Fibroblast of gingiva (primary cell): ENCODE results near the gene QRICH1.

Source experiments
- DNase-seq: peaks from one replicate; pipeline ENCODE4 v3.0.0-alpha.2; 2011; ENCODE audit warnings: low read depth

QRICH1 gene

DNA sequence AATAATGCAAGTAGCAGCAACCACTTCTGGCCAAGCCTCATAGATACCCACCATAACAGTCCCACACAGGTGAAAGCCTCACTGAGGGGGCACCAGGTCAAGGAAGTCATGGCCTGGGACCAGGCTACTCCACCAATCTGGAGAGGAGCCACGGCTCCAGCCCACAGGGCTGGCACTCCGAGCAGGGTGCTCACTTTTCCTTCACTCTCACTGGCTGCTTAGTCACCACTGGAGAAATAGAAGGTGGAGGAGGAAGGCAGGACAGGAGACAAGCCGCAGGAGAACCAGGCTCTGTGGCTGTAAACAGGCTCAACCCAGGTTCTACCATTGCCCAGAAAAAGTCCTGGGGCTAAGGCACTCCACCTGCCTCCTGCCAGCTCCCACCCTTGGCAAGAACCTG is 25.6 kb upstream of the QRICH1 start:
- no peak for DNase-seq

DNA sequence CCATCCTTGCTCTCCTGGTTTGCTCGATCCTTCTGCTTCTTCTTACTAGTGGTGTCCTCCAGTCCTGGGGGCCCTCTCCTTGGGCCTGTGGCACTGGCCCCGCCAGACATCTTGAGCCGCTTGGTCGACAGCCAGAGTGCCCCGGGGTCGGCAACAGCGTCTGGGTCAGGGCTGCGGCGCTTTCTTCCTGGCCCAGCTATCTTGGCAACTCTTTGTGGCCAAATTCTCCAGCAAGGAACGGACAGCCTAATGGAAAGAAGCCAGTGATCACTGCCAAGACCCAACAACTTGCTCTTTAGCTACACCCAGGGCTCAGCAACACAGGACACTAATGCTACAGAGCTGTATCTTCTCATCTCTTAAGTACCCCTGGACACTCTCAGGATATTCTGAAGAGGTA is 25.2 kb upstream of the QRICH1 start:
- DNase-seq = peak; percentile 21

DNA sequence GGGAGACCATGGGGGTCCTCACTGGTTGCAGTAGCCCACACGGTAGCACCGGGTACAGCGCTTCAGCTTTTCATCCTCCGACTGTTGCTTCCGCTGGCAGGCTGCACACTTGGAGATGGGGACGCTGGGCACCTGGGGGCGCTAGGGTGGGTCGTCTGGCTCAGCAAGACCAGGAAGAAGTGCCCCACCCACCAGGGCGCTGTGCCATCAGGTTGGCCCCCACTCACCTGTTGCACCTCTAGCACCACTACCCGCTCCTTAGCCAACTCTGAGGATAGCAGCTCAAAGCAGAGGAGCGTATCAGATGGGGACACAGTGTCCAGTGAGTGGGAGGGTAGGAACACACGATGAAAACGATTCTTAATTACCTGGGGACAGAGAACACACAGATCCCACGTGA is 18.4 kb upstream of the QRICH1 start:
- DNase-seq = no peak

DNA sequence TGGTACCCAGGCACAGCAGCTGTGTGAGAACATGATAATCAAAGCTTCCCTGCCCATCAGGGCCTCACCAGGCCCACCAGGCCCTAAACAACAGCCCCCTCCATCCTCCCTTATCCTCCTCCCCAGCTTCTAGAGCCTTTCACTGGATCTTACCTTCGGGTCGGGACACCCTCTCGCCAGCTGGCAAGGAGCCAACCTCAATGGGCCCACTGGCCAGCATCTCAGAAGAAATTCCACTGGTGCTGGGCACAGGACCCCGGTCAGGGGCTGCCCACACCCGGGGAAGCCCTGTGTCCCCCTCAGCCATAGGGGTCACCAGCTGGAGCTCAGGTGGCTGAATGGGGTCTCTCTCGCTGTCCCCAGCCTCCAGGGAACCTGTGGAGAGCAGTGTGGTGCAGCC is 17.5 kb upstream of the QRICH1 start:
- DNase-seq = no peak

DNA sequence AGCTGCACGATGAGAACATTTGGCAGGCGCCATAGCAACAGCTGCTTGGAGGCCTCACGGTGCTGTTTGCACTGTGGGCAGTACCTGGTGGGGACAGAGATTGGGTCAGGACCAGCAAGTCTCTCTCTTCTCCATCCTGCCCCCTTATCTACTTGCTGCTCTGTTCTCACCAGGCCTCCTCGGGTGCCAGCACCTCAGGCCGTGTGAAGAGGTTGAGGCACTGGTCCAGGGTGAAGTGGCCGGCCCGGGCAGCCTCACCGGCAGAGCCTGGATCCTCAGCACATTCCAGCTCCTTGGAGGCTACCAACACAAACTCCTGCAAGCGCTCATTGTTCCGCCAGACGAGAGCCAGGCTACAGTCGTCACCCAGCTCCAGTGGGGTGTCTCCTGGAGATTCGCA is 16.9 kb upstream of the QRICH1 start:
- DNase-seq = no peak

DNA sequence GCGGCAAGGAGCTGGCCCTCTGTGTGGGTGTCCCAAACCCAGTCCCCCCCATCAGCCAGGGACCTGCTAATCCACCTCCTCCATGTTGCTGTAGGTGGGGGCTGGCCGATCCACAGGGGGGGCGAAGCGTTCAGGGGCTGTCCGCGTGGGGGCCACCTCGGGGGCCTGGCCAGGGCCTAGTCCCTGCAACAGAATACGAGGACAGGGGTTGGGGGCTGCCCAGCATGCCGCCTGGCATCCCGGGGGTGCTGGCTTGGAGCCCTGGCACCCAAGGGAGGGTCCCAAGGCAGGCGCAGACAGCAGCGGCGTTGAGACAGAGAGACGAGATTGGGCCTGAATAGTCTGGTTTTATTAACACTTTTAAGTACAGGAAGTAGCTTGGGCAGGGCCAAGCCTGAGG is 14.5 kb upstream of the QRICH1 start:
- no peak for DNase-seq

DNA sequence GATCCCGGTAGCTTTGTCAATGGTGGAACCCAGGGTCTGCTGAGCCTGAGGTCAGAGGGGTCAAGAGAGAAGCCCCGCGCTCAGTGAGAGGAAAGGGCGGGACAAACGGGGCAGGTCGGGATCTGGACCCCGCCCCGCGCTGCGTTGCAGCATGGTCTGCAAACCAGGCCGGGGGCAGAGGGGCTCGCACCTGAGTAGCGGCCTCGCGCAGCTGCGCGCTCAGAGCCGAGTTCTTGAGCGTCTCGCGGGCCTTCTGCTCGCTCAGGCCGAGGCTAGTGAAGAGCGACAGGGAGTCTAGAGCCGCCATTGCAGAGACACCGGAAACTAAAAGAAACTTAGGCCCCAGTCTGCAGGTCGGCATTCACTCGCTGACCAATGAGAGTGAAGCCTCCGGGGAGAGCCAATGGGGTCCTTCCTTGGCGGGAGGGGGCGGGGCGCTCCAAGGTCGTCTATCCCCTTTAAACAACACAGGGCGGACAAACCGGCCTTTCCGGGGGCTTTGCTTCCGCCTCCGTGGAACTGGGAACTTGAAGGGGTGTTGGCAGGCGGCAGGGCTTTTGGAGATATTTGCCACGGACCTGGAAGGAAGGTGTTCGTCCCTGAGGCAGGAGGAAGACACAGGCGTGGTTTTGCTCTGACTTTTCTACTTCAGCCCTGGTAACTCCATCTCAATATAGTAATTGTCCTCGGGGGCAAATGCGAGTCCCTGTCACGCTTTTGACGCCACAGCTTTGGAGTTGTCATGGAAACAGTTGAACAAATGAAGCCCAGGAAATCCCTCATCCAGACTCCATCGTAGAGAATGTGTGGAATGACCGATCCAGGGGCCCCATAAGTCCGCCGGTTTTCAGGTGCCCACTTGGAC is 10.8 kb upstream of the QRICH1 start, which contains the start of gene QARS1:
Gene QARS1 (minus strand): TSS at position 331 of the 865 bp plus-strand sequence. CDS start 24 bp downstream, at position 307.
- DNase-seq = peak; percentile 89

DNA sequence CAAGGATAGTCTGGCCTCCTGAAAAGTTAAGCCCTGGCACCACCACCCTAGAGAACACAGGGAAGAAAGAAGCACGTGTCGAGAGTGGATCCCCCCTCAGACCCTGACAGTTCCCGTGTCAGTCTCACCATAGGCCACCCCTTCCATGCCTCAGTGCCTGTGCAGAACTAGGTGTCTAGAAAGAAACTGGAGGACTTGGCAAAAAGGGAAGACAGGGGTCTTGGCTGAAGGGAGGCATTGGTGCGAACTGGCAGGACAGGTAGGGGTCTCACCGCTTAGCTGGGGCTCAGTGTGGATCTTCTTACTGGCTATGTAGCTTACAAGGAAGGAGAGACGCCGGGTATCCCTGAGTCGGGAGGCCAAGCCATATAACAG is 10.2 kb upstream of the QRICH1 start:
- no peak for DNase-seq

DNA sequence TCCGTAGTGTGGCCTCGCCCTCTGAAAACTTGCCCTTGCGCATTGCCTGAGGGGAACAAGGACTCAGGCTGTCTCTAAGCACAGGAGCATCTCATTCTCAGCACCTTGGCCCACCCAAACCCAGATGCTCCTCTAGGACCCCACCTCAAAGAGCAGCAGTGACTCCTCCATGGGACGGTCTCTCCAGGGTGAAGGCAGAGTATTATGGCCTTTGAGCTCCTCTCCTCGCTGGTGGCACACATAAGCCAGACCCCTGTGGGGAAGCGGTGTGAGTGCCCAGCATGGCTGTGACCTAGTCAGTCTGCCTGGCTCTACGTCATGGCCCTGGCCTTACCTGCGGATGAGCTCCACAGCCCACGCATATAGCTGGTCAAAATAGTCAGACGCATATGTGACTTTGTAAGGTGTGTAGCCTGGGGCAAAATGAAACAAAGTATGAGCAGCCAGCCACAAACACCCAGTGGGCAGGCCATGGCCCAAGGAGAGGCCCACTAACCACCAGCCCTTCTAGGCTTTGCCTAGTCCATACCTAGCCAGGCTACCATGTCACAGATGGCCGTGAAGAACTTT is 6.3 kb upstream of the QRICH1 start:
- DNase-seq = no peak

DNA sequence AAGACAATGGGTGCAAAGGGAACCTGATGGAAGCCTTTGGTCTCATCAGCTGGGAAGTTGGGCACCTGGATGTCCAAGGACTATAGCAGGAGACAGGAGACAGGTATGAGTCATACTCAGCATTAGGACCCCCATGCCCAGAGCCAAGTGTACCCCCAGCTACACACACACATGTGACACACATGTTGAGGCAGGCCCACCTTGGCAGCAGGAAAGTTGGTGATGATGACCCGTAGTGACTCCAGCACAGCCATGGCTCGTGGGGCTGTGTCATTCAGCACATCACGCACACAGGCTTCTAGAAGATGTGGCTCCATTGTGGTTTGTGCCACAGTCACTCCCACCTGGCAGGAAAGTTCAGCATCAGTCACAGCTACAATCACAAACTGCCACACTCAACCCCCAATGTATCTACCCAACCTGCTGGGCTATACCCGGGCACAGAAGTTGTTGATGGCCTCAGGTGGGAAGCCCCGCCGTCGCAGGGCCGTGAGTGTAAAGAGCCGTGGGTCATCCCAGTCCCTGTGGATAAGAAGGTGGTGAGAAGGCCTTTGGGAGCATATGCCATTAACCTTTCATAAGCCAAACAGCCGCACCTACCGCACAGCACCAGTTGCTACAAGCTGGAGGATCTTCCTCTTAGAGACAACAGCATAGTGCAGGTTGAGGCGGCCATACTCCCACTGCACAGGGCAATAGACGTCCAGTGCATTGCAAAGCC is 5.2 kb upstream of the QRICH1 start:
- no peak for DNase-seq

DNA sequence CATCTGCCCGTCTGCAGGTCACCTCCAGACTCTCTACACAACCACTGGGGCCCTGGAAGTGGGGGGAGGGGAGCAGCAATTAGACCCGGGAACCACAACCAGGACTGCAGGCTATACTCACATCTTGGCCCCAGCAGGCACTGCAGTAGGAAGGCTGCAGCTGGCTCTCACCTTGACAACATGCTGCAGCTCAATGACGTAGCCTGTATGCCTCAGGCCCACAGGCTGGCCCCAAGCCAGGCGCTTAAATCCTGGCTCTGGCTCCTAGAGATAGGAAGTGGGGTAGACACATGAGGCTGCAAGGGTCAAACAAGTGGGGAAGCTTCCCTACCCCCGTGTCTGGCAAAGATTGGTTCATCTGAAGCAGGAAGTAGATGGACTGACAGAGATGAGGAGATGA is 4.6 kb upstream of the QRICH1 start:
- no peak for DNase-seq

DNA sequence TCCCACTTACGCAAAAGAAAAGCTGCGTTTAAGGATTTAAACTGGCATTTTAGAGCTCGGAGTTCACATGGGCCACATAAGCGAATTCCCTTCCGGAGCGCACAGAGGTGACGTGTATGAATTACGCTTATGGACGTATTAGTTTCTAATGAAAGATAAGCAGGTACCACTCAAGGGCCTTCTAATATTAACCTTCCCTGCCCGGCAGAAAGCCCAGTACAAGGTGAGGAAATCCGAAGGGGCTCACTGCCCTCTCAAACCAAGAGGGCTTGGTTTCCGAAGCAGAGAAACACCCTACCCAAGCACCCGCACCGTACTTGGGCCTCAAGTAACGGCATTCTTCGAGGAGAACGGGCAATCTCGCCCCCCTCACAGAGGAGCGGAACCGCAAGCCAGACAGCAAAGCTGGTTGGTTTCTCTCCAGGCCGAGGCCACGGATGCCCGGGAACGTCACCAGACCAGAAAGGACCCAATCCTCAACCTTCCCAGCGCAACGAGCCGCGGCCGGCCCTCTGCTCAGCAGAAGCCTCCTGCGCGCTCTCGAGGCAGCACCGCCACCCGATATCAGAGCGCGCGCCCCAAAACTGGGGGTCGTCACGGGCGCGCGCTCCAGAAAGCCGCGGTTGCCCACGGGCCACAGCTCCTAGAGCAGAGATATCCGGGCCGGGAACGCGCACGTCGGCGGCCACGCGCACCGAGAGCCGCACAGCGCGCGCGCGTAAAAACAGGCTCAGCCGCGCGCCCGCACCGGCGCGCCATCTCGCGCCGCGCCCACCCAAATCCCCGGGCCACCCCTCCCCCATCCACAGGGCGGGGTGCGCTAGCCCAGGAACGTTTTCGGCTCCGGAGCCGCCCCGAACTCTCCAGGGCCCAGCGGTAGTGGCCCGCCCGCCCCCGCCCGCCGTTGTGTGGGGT is 676 bp downstream of the QRICH1 start:
- peak; percentile 79 for DNase-seq

DNA sequence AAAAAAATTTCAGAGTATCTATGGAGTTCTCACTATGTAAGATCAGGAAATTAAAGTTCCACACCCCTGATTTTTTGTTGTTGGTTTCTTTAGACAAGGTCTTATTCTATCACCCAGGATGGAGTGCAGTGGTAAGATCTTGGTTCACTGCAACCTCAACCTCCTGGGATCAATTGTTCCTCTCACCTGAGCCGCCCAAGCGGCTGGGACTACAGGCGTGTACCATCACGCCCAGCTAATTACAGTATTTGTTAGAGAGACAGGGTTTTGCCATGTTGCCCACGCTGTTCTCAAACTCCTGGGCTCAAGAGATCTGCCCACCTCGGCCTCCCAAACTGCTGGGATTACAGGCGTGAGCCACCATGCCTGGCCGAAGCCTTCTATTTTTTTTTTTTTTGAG is 12.4 kb downstream of the QRICH1 start:
- no peak for DNase-seq

DNA sequence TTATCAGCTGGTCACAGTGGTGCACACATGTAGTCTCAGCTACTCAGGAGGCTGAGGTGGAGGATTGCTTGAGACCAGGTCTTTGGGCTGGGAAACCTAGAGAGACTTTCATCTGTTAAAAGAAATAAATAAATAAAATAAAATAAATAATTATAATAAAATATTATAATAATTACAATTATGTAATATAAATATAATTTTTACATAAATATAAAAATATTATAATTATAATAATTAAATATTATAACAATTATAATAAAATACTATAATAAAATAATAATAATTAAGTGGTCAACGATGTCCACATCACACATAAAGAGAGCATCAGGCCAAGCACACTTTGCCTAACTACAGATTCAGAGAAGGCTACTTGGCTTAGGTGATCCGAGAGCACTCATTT is 14.6 kb downstream of the QRICH1 start:
- DNase-seq = no peak

DNA sequence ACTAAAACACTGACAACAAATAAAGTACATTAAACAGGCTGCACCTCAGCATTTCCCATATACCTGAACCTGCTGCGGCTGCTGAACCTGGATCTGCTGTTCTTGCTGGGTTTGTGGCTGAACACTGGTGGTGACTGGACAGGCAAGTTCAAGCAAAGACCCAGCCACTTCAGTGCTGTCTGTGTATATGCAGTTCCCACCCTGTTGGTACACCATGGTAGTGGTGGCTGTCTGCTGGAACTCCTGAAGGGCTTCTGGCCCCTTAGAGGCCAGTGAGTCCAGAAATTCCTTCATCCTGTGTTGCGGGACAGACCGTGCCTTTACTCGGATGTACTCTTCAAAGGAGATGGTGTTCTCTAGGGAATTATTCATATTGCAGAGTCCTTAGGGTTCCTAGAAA is 17.2 kb downstream of the QRICH1 start:
- DNase-seq = no peak

DNA sequence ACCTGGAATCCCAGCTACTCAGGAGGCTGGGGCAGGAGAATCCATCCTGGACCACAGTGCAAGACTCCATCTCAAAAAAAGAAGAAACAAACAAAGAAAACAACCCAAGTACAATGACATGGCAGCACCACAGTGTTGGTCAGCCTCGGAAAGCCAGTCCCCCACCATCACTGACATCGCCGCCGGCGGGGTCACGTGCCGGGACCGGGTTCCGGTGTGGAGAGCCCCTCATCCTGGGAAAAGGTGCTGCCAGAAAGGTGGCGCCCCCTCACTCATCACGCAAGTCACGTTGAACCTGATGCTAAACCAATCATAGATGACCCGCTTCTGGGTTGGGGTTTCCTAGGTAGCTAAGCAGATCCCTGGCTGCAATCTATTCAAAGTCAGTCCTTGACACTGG is 17.8 kb downstream of the QRICH1 start:
- no peak for DNase-seq

DNA sequence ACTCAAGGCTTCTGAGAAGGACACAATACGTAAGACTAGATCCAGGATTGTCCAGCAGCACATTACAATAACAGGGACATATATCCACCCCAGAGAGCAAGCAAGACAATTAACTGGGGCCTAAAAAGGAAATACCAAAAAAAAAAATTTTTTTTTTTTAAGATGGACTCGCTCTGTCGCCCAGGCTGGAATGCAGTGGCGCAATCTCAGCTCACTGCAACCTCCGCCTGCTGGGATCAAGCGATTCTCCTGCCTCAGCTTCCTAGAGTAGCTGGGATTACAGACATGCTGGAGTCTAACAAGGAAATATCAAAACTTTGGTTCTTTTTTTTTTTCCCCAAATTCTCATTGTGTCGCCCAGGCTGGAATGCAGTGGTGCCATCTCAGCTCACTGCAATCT is 35.9 kb downstream of the QRICH1 start:
- no peak for DNase-seq

DNA sequence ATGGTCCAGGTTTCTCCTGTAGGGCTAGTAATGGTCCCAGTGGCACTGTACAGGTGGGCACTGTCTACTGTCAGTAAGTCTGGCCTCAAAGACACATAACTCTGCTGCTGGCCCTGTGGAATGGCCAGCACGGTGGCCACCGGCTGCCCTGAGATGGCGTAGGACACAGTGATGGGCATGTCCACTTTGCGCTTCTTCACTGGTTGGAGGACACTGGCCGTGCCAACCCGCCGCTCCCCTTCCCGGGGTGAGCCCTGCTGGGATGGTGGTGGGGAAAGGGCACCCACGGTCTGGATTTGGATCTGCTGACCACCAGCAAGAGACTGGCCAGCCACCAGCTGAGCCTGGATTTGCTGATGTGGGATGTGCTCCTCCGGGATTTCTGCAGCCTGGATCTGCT is 36.6 kb downstream of the QRICH1 start:
- DNase-seq = no peak

DNA sequence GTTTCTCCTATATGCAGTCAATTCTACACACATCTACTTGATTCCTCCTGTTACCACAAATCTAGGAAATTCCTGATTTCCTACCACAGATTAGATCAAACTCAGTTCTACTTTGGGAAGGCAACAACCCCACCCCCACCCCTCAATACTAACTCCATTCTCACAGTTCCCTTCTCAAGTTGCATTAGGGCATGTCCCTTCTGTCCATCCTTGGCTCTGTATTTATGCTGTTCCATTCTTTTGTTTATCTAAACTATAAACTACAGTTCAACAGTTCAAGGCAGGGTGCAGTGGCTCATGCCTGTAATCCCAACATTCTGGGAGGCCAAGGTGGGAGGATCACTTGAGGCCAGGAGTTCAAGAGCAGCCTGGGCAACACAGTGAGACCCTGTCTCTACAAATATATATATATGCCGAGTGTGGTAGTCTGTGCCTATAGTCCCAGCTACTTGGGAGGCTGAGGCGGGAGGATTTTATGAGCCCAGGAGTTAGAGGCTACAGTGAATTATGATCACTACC is 39.5 kb downstream of the QRICH1 start:
- no peak for DNase-seq

DNA sequence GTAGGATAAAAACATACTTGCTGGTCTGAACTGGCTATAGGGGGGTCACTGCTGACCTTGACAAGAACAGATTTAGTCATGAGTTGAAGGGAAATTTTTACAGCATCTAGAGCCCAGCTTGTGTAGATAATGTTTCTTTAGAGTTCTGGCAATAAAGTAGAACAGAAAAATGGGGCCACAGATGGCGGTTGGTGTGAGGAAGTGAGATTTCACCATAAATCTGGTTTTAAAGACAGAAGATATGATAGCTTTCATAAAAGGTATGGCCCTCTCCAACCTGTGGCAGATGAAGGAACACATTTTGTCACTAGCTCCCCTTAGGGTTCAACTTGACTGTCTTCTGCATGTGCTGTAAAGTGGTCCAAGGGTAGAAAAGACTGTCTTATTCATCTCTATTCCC is 40.3 kb downstream of the QRICH1 start:
- DNase-seq = no peak

DNA sequence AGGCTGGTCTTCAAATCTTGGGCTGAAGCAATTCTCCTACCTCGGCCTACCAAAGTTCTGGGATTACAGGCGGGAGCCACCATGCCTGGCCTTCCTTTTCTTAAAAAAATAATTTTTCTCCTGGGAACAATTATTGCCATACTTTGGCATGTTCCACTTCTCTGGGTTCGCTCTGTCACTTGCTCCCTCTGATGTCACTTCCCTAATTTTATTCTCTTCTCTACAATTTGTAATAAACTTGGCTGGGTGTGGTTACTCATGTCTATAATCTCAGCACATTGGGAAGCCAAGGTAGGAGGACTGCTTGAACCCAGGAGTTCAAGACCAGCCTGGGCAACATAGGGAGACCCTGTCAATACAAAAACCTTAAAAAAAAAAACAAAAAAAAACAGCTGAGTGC is 58.6 kb downstream of the QRICH1 start:
- no peak for DNase-seq

DNA sequence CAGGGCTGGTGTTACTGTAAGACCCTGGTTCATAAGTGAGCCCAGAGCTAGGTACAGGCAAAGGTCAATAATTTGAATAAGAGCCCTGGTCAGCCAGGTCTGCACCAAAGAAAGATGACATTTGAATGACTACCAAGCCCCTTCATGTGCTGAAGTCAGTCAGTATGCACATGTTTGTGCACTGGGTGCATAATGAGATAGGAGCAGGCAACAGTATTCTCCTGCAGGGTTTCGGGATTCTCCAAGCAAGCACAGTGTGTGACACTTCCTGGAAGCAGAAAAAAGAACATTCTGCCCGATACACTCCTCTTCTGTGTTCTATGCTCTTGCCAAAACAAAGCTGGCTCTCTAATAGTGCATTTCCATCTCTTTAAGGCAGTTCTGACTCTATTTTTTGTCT is 59.2 kb downstream of the QRICH1 start:
- no peak for DNase-seq
